ENCODE results near the gene SEC61A2.
A peak's percentile ranks its signal among the peaks of the same experiment; 100 is the strongest.

The SEC61A2 gene

GRCh38 chr10:12213621-12214020 lies 84.1 kb downstream of the SEC61A2 start:
- H3K27ac ChIP-seq, result peak overlapping the region; percentile 24
- TF ChIP-seq CTCF (conservative IDR thresholded peaks at IDR 0.05), result no peak

- TF ChIP-seq CTCF (conservative IDR thresholded peaks at IDR 0.05), result no peak
These were observed 84.6 kb downstream of the SEC61A2 start for GRCh38 chr10:12214093-12214492.

GRCh38 chr10:12214763-12215218 lies 85.3 kb downstream of the SEC61A2 start:
- H3K27ac ChIP-seq, result no peak overlapping the region
- TF ChIP-seq CTCF (conservative IDR thresholded peaks at IDR 0.05), result peak; percentile 78

More at GRCh38 chr10:12214093-12214492, 84.6 kb downstream of the SEC61A2 start:
- peak overlapping the region; percentile 24; the same call in 1 of the 2 replicates for H3K27ac ChIP-seq
